Cardiac fibroblast (primary cell): Measurements from ENCODE around the gene ATF7IP2.
"Not testable (repeated sequence)": the region's sequence is repeated elsewhere in the genome, so short reads cannot be mapped to it uniquely, and the experiment has no call there.

ENCODE experiments used
- DNase-seq, 2 donors: peaks; one replicate each; pipeline versions ENCODE4 v3.0.0 to v3.0.0-alpha.2; 2010; ENCODE audit warnings: low read depth in 2 of 2
- H3K4me3 ChIP-seq, 2 donors: replicated peaks in 1 of 2; 1 replicate in 1 of 2; 2 replicates in 1 of 2; pipeline ENCODE4 v1.5.1; 2011; ENCODE audit warnings: low read depth in 2 of 2, low read length in 2 of 2, mild to moderate bottlenecking in 2 of 2, moderate library complexity in 1 of 2
- TF ChIP-seq, protein P1 (sequence below): IDR thresholded peaks from one replicate; pipeline ENCODE4 v1.5.1; 2011; ENCODE audit warnings: low read depth, mild to moderate bottlenecking, low read length, inconsistent platforms

Gene ATF7IP2

DNA sequence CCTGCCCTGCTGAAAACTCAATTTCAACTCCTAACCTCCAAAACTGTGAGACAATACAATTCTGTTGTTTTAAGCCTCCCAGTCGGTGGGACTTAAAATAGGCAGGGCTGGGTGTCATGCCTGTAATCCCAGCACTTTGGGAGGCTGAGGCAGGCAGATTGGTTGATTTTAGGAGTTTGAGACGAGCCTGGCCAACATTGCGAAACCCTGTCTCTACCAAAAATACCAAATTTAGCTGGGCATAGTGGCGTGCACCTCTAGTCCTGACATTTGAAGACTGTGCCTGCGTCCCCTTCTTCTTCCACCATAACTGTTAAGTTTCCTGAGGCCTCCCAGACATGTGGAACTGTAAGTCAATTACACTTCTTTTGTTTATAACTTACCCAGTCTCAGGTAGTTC is 36.0 kb upstream of the ATF7IP2 start:
- TF ChIP-seq, protein P1, sequence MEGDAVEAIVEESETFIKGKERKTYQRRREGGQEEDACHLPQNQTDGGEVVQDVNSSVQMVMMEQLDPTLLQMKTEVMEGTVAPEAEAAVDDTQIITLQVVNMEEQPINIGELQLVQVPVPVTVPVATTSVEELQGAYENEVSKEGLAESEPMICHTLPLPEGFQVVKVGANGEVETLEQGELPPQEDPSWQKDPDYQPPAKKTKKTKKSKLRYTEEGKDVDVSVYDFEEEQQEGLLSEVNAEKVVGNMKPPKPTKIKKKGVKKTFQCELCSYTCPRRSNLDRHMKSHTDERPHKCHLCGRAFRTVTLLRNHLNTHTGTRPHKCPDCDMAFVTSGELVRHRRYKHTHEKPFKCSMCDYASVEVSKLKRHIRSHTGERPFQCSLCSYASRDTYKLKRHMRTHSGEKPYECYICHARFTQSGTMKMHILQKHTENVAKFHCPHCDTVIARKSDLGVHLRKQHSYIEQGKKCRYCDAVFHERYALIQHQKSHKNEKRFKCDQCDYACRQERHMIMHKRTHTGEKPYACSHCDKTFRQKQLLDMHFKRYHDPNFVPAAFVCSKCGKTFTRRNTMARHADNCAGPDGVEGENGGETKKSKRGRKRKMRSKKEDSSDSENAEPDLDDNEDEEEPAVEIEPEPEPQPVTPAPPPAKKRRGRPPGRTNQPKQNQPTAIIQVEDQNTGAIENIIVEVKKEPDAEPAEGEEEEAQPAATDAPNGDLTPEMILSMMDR = no peak
- H3K4me3 ChIP-seq = no peak overlapping the region
- DNase-seq = no peak

DNA sequence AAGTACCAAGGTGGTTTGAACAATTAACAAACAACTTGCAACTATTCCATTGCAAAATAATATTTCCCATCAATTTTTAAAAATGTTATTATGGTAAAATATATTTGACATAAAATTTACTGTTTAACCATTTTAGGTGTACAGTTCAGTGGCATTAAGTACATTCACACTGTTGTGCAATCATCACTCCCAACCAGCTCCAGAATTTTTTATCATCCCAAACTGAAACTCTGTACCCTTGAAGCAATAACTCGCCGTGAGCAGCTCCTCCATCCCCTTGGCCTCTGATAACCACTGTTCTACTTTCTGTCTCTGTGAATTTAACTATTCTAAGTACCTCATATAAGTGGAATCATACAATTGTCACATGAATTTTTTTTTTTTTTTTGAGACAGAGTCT is 33.6 kb upstream of the ATF7IP2 start:
- no peak for DNase-seq
- TF ChIP-seq, protein P1 = no peak
- H3K4me3 ChIP-seq = no peak overlapping the region

DNA sequence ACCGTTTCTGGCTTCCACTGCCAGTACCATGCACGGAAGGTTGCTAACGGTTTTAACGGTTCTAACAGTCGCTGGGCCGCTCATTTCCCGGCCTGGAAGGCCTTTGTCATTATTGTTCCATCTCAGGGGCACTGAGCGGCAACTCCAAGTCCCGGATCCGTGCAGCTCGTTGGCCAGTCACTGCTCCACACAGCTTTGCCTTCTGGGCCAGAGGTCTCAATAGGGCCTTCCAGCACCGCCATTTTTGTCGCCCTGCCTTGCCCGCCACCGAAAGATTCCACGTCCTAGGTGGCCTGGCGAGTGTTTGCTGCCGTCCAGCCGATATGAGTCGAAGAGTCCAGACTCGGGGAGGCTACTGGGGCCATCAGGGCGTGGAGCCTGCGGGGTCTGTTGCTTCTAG is 30.3 kb upstream of the ATF7IP2 start:
- no peak for DNase-seq
- H3K4me3 ChIP-seq = no peak overlapping the region
- TF ChIP-seq, protein P1 = no peak

DNA sequence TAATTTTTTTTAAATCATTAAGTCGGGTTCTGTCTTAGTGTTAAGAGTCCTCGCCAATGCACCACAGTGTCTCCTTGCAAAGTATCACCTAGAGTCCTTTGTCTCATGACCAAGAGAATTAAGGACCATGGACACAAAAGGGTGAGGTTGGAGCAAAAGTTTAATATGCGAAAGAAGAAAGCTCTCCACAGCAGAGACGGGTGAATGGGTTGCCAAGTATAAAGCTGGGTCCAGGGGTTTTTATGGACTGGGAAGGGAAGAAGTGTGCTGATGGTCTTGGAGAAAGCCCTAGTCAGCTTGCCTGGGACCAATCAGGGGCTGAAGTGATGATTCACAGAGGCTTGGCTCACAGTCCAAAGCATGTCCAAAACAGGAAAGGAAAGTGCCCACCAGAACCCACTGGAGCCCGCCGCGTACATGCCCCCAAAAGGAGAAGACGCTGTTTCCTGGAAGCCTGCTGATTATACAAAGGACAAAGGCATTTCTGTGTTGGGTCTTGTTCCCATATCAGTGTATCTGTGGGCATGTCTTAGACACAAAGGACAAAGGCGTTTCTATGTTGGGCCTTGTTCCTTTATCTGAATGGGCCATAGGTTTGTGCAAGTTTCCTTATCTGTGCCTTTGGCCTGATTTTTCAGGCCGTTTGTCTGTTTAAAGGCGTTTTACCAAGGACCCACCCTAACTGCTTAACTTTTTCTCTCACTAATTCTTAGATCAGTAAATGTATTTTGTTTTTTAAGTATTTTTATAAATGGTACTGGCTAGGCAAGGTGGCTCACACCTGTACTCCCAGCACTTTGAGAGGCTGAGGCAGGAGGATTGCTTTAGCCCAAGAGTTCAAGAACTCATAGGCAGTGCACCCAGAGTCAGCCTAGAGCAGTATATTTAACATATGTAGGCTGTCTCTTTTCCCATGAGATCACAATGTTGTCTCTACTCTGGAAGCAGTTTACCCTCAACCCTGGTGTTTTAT is 28.7 kb upstream of the ATF7IP2 start:
- TF ChIP-seq, protein P1 = no peak
- no peak for DNase-seq

DNA sequence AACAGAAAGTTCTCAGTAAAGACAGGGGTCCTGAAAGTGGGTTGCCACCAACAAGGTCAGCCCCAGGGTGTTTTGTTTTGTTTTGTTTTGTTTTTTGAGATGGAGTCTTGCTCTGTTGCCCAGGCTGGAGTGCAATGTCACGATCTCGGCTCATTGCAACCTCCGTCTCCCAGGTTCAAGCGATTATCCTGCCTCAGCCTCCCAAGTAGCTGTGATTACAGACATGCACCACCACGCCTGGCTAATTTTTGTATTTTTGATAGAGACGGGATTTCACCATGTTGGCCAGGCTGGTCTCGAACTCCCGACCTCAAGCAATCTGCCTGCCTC is 24.1 kb upstream of the ATF7IP2 start:
- DNase-seq, H3K4me3 ChIP-seq: not testable (repeated sequence)

More for the DNA sequence above, 28.7 kb upstream of the ATF7IP2 start:
- no peak overlapping the region for H3K4me3 ChIP-seq

DNA sequence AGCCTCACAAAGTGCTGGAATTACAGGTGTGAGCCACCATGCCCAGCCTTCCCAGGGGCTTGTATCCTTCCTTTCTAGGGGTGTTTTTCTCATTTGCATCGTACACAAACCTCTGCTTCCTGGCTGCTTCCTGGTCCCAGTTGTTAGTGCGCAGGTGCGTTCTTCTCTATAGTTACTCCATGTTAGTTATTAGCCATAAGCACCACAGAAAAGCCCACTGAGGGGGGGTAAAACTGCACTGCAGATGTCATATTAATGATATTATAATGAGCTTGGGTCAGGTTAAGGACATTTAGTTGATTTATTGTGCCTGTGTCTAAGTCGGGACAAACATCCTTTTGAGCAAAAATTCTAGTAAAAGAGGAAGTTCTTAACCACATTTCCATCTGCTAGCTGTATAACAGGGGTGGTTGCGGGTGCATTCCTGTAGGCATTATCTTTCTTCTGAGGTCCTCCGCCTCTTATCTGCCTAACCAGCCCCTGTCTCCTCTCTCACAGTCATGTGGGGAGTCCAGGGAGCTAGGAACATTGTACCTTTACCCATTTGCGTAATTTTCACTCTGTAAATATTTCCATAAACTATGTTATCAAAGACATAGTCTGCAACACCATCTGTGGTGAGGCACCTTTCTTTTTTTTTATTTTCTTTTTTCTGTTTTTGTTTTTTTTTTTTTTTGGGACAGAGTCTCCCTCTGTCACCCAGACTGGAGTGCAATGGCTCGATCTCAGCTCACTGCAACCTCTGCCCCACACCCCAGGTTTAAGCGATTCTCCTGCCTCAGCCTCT is 23.6 kb upstream of the ATF7IP2 start:
- DNase-seq = no peak
- no peak overlapping the region for H3K4me3 ChIP-seq
- TF ChIP-seq, protein P1 = no peak

DNA sequence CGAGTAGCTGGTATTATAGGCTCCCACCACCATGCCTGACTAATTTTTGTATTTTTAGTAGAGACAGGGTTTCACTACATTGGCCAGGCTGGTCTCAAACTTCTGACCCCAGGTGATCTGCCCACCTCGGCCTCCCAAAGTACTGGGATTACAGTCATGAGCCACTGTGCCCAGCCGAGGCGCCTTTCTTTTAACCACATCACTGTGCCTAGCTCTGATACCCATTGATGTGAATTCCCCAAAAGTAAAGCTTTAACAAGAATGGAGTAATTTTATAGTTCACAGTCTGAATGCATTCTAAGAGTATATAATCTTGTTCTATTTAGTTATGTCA is 23.0 kb upstream of the ATF7IP2 start:
- H3K4me3 ChIP-seq, DNase-seq: not testable (repeated sequence)

DNA sequence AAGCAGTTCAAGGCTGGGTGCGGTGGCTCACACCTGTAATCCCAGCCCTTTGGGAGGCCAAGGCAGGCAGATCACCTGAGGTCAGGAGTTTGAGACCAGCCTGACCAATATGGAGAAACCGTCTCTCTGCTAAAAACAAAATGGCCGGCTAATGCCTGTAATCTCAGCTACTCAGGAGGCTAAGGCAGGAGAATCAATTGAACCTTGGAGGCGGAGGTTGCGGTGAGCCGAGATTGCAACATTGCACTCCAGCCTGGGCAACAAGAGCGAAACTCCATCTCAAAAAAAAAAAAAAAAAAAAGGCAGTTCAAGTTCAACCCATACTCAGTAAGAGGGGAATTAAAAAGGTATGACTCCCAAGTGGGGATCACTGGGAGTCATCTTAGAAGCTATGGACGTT is 19.2 kb upstream of the ATF7IP2 start:
- not testable (repeated sequence) for H3K4me3 ChIP-seq, DNase-seq
